HG03378 (cell line): Measurements from ENCODE around the gene FKBP10.
"Not testable (repeated sequence)": the region's sequence is repeated elsewhere in the genome, so short reads cannot be mapped to it uniquely, and the experiment has no call there.

Experiments
- ATAC-seq: cut with Tn5 transposase; IDR thresholded peaks from one replicate; pipeline ENCODE4 v1.9.1; 2021; ENCODE audit warnings: mild to moderate bottlenecking, moderate library complexity; ENCODE audit not compliant: unreplicated experiment

The FKBP10 gene

GRCh38 chr17:41836550-41837196, 23.9 kb downstream of the FKBP10 start:
- no peak for ATAC-seq

GRCh38 chr17:41837761-41838538, 25.1 kb downstream of the FKBP10 start, which contains the start of gene KLHL10:
KLHL10 (plus strand) TSS chr17:41837825; CDS start chr17:41837933, 108 bp downstream.
- no peak for ATAC-seq

- not testable (repeated sequence) for ATAC-seq
Observed at GRCh38 chr17:41839448-41839847, 26.6 kb downstream of the FKBP10 start.

- ATAC-seq, result not testable (repeated sequence)
Observed at GRCh38 chr17:41840781-41841180, 28.0 kb downstream of the FKBP10 start.

GRCh38 chr17:41844971-41845370, 32.2 kb downstream of the FKBP10 start:
- no peak for ATAC-seq

GRCh38 chr17:41848788-41849187, 36.0 kb downstream of the FKBP10 start:
- no peak for ATAC-seq

GRCh38 chr17:41849251-41849990, 36.6 kb downstream of the FKBP10 start:
- no peak for ATAC-seq

GRCh38 chr17:41851382-41851781, 38.6 kb downstream of the FKBP10 start:
- ATAC-seq, result not testable (repeated sequence)

GRCh38 chr17:41860254-41860931, 47.6 kb downstream of the FKBP10 start:
- ATAC-seq, result no peak

- ATAC-seq, result no peak
Observed at GRCh38 chr17:41863074-41863848, 50.5 kb downstream of the FKBP10 start.

GRCh38 chr17:41864498-41864835, 51.7 kb downstream of the FKBP10 start:
- no peak for ATAC-seq

GRCh38 chr17:41864836-41865595, 52.2 kb downstream of the FKBP10 start, which contains the start of gene KLHL11:
KLHL11 (minus strand) TSS chr17:41865423; CDS start chr17:41865370, 53 bp downstream.
- ATAC-seq, result peak; percentile 72

GRCh38 chr17:41865596-41865893, 52.7 kb downstream of the FKBP10 start:
- no peak for ATAC-seq

- no peak for ATAC-seq
Observed at GRCh38 chr17:41868568-41868967, 55.8 kb downstream of the FKBP10 start.

- no peak for ATAC-seq
Observed at GRCh38 chr17:41869426-41869825, 56.6 kb downstream of the FKBP10 start.

GRCh38 chr17:41870097-41870496, 57.3 kb downstream of the FKBP10 start:
- no peak for ATAC-seq

- no peak for ATAC-seq
Observed at GRCh38 chr17:41870627-41871026, 57.8 kb downstream of the FKBP10 start.

- ATAC-seq, result no peak
Observed at GRCh38 chr17:41871789-41872188, 59.0 kb downstream of the FKBP10 start.
